Fibroblast of villous mesenchyme (primary cell): Measurements from ENCODE around the gene KIDINS220. TPM values are rescaled to one million over a fixed set of nuclear protein-coding genes. Genes with fewer than 3 reads are reported as not detected.
A peak's percentile ranks its signal among the peaks of the same experiment; 100 is the strongest.
"Not testable (repeated sequence)": the region's sequence is repeated elsewhere in the genome, so short reads cannot be mapped to it uniquely, and the experiment has no call there.

ENCODE experiments used
- DNase-seq: peaks from one replicate; pipeline ENCODE4 v3.0.0-alpha.2; 2010; ENCODE audit warnings: low read depth
- H3K4me3 ChIP-seq: 2 replicates; pipeline ENCODE4 v1.5.1; 2011; ENCODE audit warnings: low read depth, mild to moderate bottlenecking, low read length
- total RNA-seq: library from RNA; depleted of rRNA; stranded (reverse); fragments of >200 nt; gene quantifications from 2 replicates; pipeline ENCODE4 v1.2.3, GENCODE V29; 2012
- TF ChIP-seq, protein P1 (sequence below): IDR thresholded peaks from 2 replicates; pipeline ENCODE4 v1.5.1; 2012; ENCODE audit warnings: low read depth, mild to moderate bottlenecking, low read length; ENCODE audit not compliant: insufficient read depth

KIDINS220 gene
- total RNA-seq, 1 donor = 91.5 TPM

DNA sequence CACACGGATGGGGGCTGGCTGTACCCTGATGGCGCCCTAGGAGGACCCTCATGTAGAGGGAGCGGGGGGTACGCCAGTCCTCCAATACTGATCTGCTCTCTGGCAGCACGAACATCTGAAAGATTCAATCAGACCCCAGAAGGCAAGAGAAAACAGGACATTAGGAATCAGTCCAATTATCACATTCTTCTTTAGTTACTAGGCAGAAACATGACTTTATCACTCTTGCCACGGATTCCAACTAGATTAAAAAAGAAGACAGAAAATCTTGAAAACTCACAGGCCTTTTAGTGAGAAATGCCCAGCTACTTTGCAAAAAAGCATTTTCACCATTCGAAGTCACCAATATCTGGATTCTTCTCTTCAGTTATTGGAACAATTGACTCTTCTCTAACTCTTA is 87.2 kb downstream of the KIDINS220 start:
- DNase-seq = peak; percentile 4
- H3K4me3 ChIP-seq = no peak overlapping the region
- TF ChIP-seq, protein P1, sequence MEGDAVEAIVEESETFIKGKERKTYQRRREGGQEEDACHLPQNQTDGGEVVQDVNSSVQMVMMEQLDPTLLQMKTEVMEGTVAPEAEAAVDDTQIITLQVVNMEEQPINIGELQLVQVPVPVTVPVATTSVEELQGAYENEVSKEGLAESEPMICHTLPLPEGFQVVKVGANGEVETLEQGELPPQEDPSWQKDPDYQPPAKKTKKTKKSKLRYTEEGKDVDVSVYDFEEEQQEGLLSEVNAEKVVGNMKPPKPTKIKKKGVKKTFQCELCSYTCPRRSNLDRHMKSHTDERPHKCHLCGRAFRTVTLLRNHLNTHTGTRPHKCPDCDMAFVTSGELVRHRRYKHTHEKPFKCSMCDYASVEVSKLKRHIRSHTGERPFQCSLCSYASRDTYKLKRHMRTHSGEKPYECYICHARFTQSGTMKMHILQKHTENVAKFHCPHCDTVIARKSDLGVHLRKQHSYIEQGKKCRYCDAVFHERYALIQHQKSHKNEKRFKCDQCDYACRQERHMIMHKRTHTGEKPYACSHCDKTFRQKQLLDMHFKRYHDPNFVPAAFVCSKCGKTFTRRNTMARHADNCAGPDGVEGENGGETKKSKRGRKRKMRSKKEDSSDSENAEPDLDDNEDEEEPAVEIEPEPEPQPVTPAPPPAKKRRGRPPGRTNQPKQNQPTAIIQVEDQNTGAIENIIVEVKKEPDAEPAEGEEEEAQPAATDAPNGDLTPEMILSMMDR = no peak

GRCh38 chr2:8743261-8743660 is 94.2 kb downstream of the KIDINS220 start:
- TF ChIP-seq, protein P1 = no peak
- no peak overlapping the region for H3K4me3 ChIP-seq
- peak; percentile 2 for DNase-seq

- no peak for DNase-seq
- no peak overlapping the region for H3K4me3 ChIP-seq
- TF ChIP-seq, protein P1 = no peak
Observed at GRCh38 chr2:8740136-8740535, 97.3 kb downstream of the KIDINS220 start.

- no peak overlapping the region for H3K4me3 ChIP-seq
- TF ChIP-seq, protein P1 = no peak
- peak; percentile 62 for DNase-seq
Observed at GRCh38 chr2:8737571-8738175, 99.7 kb downstream of the KIDINS220 start.

DNA sequence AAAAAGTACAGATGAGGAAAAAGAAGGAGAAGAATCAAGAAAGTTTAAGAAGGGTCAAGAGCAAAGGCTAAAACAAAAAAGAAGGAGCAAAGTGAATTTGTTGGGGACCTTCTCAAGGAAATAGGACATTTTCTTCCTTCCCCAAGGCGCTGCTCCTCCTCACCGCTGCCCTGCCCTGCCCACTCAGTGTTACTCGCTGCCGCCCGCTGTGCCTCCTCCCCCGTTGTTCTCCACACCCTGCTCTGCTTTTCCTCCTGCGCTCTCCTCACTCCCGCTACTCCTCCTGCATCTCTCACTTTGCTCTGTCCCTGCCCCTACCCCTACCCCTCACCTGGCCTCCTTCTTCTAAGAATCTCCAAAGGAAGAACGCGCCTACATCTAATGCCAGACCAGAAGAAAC is 104.8 kb downstream of the KIDINS220 start:
- no peak overlapping the region for H3K4me3 ChIP-seq
- no peak for DNase-seq
- TF ChIP-seq, protein P1 = no peak

DNA sequence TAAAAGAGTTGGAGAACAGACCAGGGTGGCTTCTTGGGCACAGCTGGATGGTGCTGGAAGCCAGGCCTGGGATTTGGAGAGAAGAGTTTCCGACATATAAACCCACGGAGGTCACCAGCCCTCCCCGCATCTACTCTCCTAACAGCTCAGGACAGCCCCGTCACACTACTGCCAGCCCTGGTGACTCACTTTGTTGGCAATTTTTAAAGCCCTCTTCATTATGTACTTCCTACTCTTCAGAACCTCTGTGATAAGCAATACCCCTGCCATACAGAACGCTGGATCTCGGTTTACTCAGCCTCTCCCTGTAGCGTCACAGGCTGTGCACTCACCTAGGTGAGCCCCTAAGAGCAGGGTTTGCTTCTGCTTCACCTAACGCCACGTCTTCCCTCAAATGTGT is 107.5 kb downstream of the KIDINS220 start:
- TF ChIP-seq, protein P1 = no peak
- no peak for DNase-seq
- no peak overlapping the region for H3K4me3 ChIP-seq

- DNase-seq, H3K4me3 ChIP-seq: not testable (repeated sequence)
Observed at GRCh38 chr2:8729101-8729500, 108.3 kb downstream of the KIDINS220 start.
